Suprapubic skin (tissue), 3 donors: ENCODE measurements around the gene ZC3H12C.

ENCODE experiments used
- POLR2AphosphoS5 ChIP-seq, 3 donors: sonication (generic); formaldehyde crosslinking; IDR thresholded peaks; one replicate each; pipeline ENCODE4 v1.6.1; 2017; ENCODE audit warnings: antibody characterized with exemption in 3 of 3
- TF ChIP-seq, protein P1 (sequence below), 2 donors: fragments of 200-600 bp in 1 of 2; fragments of 450-650 bp in 1 of 2; sonication (generic) in 1 of 2; IDR thresholded peaks; one replicate each; pipeline ENCODE4 v1.5.1; 2016 to 2019; ENCODE audit warnings: antibody characterized with exemption in 2 of 2, mild to moderate bottlenecking in 1 of 2, moderate library complexity in 1 of 2

DNA sequence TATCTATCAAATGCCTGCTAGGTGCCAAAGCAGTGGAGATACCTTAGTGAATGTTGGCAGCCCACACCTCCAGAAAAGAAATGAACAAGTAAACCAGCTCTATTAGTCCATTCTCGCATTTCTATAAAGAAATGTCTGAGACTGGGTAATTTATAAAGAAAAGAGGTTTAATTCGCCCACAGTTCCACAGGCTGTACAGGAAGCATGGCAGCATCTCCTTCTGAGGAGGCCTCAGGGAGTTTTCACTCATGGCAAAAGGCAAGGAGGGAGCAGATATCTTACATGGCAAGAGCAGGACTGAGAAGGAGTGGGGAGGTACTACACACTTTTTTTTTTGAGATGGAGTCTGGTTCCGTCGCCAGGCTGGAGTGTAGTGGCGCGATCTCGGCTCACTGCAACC, 18.7 kb upstream of the ZC3H12C start:
- TF ChIP-seq, protein P1, sequence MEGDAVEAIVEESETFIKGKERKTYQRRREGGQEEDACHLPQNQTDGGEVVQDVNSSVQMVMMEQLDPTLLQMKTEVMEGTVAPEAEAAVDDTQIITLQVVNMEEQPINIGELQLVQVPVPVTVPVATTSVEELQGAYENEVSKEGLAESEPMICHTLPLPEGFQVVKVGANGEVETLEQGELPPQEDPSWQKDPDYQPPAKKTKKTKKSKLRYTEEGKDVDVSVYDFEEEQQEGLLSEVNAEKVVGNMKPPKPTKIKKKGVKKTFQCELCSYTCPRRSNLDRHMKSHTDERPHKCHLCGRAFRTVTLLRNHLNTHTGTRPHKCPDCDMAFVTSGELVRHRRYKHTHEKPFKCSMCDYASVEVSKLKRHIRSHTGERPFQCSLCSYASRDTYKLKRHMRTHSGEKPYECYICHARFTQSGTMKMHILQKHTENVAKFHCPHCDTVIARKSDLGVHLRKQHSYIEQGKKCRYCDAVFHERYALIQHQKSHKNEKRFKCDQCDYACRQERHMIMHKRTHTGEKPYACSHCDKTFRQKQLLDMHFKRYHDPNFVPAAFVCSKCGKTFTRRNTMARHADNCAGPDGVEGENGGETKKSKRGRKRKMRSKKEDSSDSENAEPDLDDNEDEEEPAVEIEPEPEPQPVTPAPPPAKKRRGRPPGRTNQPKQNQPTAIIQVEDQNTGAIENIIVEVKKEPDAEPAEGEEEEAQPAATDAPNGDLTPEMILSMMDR (IDR thresholded peaks at IDR 0.05), result no peak
- no peak for TF ChIP-seq POLR2AphosphoS5 (IDR thresholded peaks at IDR 0.05)
